ENCODE results near the gene CYP17A1.
"Not testable (repeated sequence)": the region's sequence is repeated elsewhere in the genome, so short reads cannot be mapped to it uniquely, and the experiment has no call there.

CYP17A1 gene

DNA sequence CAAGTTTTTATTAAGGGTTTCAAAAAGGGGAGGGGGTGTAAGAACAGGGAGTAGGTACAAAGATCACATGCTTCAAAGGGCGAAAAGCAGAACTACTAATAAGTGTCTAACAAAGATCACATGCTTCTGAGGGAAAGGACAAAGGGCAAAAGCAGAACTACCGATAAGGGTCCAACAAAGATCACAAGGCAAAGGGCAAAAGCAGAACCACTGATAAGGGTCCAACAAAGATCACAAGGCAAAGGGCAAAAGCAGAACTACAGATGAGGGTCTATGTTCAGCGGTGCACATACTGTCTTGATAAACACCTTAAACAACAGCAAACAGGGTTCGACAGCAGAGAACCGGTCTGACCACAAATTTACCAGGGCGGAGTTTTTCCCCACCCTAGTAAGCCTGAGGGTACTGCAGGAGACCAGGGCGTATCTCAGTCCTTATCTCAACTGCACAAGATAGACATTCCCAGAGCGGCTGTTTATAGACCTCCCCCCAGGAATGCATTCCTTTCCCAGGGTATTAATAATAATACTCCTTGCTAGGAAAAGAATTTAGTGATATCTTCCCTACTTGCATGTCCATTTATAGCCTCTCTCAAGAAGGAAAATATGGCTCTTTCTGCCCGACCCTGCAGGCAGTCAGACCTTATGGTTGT is 1.2 kb upstream of the CYP17A1 start:
- not testable (repeated sequence) for DNase-seq

DNA sequence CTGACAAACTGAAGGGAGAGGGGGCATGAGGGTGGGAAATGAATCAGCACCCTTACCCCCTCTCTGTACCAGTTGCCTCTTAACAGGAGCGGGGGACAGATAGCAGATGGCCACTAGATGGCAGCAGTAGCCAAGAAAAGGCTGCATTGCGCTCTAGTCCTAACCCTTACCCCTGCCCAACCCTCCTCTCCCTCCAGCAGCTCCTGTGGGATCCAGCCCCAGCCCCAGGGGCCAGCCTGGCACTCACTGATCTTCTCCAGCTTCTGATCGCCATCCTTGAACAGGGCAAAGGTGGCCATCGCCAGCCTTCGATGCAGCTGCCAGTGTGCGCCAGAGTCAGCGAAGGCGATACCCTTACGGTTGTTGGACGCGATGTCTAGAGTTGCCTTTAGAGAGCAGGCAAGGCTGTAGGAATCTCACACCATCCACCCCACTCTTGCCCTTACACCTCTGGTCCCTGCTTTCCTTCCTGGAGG is 2.2 kb downstream of the CYP17A1 start:
- peak in 48 of 56 donors; percentile 6 to 83 (median 42) for DNase-seq

DNA sequence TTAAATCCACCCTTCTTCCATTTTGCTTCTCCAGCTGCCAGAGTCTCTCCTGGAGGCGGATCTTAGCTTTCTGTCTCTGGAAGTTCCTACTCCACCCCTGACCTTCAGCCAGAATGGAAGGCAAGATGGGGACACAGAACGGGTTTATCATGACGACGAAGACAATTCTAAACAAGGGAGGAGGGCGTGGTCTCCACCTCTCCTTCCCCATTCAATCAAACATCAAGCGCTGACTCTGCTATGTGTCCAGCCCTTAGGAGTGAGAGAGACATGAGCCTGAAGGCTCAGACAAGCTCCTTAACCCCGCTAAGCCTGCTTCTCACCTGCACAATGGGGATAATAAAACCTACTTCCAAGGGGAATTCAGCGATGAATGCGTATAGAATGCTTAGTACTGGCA is 3.1 kb downstream of the CYP17A1 start:
- DNase-seq = no peak

DNA sequence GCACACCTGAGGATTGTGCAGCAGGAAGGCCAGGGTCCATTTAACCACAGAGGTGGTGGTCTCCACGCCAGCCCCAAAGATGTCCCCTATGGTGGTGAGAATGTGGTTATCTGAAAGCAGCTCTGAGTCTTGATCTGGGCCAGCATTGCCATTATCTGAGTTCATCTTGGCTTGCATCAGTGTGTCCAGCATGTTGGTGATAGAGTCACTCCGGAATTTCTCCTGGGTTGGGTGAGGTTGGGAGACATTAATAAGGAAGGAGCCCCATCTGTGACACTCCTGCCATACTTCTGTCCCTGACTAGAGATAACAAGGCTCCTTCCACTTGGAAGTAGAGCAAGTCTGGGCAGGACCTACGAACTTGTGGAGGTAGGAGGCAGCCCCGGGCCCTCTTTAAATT is 4.2 kb downstream of the CYP17A1 start:
- no peak for DNase-seq

DNA sequence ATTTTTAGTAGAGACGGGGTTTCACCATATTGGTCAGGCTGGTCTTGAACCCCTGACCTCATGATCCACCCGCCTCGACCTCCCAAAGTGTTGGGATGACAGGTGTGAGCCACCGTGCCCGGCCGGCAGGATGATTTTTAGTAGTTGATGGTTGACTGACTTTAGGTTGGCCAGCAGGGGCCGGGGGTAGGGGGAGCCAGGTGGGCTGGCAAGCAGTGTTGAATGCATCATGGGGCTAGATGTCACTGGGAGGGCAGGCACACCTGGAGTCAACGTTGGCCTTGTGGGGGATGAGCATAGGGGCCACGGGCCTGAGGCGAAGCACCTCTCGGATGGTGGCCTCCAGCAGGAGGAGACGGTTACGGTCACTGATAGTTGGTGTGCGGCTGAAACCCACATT is 5.0 kb downstream of the CYP17A1 start:
- DNase-seq = no peak

DNA sequence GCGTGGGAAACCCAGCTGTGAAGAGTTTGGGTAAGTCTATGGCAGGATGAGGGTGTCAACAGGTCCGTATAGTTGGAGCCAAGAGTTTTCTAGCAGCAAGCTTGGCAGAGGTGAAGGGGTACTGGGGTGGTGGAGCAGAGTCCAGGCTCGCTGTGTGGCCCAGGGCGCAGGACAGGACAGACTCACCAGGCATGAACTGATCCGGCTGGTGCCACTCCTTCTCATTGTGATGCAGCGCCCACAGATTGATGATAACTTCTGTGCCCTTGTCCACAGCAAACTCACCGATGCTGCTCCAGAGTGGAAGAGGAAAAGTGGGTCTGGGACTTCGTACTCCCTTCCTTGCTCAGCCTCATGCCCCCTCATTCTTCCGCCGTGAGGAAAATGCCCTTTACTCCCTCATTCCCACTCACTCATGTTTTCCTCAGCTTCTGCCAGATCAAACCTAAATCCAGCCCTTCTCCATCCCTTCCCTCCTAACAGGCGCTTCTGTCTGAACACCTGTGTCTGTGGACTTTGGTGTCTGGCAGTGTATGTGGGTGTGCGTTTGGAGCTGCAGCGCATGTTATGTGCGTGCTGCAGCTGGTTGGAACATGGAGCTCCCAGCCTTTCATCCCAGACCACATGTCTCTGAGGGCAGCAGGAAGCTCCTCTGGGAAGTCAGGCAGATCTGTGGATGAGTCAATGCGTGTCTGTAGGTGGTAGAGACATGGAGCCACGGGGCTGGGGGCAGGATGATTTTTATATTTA is 5.7 kb downstream of the CYP17A1 start:
- peak in 3 of 56 donors; percentile 11 to 24 (median 12) for DNase-seq

DNA sequence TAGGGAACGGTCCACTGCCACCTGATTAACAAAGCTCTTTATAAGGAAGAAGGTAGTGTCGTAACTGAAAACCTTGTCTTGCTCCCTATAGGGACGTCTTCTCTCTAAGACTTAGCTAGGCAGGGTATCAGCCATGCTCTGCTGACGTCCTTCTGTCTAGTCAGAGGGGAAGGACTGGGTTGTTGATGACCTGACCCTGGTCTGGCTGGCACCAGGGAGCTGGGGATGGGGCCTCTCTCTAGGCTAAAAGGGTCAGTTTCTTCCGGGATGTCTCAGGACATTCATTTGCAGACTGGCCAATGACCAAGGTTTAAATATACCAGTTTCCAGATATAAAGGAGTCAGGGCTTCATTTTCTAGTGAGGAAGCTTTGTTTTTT is 9.6 kb downstream of the CYP17A1 start:
- no peak for DNase-seq

DNA sequence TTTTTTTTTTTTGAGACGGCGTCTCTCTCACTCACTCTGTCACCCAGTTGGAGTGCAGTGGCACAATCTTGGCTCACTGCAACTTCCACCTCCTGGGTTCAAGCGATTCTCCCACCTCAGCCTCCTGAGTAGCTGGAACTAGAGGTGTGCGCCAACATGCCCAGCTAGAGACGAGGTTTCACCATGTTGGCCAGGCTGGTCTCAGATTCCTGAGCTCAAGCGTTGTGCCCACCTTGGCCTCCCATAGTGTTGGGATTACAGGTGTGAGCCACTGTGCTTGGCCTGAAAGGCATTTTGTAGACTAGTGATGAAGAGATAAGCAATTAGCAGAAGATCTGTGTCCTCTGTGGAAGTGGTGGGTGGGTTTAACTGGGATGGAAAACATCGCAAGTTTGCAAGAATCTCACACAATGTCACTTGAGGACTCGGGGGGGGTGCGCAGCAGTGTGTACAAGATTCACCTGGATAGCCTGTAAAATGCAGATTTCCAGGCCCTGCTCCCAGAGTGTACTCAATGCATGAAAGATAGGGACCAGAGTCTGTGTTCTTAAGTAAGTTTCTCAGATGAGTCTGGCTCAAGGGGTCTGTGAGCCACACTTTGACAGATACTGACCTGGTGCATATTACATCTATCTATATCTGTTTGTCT is 10.9 kb downstream of the CYP17A1 start:
- no peak for DNase-seq

DNA sequence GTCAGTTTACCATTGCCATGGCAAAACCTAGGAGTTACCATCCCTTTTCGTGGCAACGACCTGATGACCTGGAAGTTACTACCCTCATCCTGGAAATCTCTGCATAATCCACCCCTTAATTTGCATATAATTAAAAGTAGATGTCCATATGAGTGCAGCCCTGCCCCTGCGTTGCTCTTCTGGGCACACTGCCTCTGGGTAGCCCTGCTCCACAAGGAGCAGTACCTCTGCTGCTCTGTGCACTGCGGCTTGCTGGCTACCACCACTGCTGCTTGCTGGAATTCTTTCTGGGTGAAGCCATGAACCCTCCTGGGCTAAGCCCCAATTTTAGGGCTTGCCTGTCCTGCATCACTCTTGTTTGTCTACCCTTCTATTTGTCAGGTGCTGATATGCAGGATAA is 12.5 kb downstream of the CYP17A1 start:
- no peak for DNase-seq

DNA sequence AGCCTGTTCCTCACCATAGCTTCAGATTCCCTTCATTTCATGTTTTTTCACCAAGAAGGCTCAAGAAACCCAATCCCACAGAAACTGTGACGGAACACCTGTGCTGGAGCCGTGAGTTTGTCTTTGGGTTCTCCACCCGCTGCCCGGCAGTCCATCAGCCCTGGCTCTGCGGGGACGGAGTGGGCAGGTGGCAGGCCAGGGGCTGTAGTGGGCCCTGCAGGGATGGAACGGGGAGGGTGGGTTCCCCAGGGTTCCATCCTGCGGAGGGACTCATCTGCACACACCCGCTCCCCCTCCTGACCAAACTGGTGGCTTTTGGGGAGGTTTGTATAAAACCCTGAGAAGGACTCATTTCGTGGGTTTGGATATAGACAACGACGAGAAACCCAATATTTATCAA is 15.0 kb downstream of the CYP17A1 start:
- DNase-seq = no peak

DNA sequence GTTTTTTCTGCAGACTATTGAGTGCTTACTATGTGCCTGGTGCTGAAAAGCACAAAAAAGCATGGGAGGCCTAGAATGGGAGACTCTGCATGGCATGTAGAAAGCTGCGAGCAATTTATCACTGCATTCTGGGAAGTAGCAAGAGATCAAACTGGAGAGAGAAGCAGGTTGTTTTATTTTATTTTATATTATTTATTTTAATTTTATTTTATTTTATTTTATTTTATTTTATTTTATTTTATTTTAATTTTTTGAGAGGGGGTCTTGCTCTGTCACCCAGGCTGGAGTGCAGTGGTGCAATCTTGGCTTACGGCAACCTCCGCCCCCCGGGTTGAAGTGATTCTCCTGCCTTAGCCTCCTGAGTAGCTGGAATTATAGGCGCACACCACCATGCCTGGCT is 17.2 kb downstream of the CYP17A1 start:
- DNase-seq = not testable (repeated sequence)

DNA sequence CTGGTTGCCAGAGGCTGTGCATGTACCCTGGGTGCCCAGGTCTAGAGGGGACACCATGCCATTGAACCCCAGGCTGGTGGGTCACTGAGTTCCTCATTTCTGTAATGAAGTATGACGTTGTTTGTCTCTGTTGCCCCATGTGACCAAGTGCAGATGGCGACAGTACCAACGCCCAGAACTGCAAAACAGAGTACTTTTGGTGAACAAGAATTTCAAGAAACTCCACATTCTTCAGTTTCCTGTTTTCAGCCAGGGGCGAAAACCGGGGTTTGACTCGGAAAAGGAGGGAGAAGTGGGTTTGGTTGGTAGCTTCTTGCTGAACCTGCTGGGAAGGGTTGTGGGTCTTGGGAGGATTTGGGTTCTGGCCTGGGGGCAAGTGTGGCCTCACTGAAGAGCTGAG is 18.2 kb downstream of the CYP17A1 start:
- peak in 2 of 56 donors; percentile 15 to 22 for DNase-seq

DNA sequence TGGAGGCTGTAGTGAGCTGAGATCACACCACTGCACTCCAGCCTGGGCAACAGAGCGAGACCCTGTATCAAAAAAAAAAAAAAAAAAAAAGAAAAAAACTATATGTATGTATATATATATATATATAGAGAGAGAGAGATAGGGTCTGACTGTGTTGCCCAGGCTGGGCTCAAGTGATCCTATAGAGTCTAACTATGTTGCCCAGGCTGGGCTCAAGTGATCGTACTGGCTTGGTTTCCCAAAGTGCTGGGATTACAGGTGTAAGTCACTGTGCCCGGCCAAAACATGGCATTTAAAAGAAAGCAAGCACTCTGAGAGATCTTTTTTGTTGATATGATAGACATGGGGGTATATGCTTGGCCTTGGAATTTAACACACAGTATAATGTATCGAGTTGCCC is 20.0 kb downstream of the CYP17A1 start:
- DNase-seq = no peak

DNA sequence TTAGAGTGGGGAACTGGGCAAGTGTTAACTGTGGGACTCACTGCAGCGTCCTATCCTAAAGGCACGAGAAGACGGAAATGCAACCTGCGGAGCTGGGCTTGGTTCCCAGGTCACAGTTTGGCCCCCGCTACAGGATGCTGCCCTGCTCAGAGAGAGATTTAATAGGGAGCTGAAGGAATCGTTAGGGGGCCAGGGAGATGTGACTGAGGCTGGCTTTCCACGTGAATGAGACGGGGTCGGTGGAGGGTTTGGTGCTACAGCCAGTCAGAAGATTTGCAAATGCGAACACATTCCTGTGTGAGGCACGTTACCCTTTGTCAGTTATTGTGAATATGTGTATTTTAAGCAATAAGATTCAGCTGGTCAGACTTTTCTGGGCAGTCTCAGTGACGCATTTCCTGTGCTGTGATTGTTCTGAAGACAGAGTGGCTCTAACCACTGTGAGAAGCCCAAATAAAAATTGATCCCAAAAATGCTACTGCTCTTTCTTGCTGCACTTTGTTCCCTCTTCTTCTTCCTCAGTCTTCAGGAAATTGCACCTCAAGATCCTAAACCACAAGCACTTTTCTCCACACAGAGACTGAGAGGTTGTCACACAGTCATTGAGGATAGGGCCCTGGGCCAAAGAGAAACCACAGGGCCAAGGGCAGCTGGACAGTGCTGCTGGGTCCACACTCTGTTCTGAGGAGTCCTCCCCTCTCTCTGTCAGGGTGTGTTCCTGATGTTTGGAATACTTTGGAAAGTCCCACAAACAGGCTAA is 21.2 kb downstream of the CYP17A1 start:
- DNase-seq = peak in 6 of 56 donors; percentile 24 to 41 (median 28)

DNA sequence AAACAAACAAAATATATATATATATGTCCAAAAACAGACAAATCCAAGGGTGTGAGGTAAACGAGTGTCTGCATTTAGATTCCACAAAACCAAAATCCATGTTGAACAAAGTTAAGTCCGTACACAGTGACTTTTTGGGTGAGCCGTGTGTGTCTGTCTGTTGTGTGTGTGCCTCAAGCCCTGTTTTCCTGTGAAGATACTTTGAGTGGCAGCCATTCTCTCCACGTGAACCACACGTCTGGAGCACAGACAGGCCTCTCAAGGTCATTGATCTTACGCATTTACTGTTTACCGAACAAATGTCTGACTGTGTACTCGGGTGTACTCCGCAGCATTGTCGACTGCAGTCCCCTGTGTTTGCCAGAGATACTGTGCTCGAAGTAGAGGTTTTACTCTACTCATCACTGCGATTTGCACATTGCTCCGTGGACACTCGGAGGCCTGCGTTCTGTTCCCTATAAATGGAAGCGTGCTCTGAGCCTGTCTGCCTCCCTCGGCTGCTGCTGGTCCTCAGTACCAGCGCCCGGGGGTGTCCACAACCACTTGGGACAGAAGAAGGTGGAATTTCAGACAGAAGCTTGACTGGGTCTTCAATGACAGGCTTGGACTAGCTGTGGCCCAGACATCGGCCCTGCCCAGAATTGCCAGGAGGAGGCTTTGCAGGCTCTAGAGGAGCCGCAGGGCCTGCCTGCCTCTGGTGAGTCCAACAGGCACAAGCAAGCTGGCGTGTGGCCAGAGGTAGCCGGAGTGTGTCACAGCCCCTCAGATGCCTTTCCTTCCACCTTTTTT is 22.1 kb downstream of the CYP17A1 start:
- DNase-seq = peak in 8 of 56 donors; percentile 6 to 50 (median 17)

DNA sequence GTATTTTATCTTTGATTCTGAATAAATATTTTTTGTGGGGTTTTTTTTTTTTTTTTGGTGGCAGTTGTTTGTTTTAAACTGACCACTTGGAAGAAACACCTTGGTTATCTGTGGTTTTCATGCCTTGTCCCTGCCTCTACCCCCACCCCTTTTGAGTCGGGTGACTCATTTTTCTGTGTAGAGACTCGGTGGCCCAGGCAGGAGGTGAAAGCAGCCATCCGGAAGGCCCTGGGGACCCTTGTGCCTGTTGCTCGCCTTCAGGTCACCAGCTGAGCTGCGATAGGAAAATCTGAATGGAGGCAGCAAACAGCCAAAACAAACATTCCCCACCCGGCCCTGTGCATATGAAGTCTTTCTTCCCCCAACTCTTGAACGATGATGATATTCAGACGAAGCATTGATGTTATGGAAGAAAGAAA is 22.8 kb downstream of the CYP17A1 start:
- DNase-seq = no peak

DNA sequence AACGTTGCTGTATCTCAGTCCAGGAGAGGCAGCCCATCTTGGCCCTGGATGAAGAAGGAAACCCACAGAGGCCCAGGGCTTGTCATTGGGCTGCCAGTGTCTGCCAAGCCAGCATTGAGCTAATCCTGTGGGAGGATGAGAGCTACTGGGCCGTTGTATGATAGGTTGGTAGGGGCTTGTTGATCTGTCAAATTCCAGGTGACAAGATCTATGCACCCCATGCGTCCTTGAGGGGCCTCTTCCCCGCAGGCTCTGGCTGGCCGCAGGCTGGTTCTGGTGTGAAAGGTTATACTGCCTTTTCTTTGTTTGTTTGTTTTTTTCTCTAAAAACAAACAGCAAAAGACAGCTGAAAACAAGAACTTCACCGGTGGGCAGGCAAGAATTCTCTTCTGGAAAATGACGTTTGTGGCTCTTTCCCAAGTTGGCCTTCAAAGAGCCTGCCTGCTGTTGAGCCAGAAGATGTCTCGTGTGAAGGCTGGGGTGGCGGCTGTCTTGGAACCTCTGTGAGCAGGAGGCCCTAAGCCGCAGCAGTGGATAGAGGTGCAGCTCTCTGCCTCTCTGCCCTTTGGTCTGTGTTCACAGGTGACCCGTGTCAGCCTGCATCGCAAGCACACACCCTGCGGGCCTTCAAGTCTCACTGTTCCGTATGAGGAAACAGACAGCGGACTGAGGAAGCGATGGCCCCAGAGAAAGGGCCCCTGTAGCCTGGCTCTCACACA is 23.3 kb downstream of the CYP17A1 start:
- DNase-seq = no peak

DNA sequence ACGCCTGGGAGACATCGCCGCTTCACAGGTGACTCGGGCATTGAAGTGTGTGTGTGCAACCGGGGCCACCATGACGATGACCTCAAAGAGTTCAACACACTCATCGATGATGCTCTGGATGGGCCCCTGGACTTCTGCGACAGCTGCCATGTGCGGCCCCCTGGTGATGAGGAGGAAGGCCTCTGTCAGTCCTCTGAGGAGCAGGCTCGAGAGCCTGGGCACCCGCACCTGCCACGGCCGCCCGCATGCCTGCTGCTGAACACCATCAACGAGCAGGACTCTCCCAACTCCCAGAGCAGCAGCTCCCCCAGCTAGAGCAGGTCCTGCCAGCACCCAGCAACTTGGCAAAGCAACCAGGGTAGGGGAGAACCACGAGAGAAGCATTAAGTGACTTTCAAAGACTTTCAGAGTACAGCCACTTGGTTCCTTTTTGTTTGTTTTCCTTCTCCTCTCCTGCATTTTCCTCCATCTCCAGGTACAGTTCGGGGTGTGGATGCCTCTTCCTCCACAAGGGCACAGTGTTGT is 24.1 kb downstream of the CYP17A1 start:
- DNase-seq = no peak

DNA sequence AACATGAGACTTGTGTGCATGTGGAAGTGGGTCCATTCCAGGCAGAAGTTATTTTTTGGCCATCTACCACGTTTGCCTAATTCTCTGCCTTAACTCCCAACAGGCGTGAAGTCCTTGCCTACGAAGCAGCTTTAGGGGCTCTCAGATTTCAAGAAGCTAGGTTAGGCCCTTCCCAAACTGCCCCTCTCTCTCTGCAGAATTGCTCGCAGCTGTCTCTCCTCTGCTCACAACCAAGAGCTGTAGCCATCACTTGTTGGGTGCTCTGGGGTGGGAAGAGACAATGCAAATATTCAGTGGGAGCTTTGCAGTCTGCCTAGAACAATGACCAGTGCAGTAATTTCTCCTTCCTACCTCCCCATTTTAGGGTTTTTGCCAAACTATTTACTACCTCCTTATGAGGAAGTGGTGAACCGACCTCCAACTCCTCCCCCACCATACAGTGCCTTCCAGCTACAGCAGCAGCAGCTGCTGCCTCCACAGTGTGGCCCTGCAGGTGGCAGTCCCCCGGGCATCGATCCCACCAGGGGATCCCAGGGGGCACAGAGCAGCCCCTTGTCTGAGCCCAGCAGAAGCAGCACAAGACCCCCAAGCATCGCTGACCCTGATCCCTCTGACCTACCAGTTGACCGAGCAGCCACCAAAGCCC is 24.9 kb downstream of the CYP17A1 start:
- DNase-seq = no peak

Data from nucleus accumbens (tissue), 56 donors.